ENCODE measurements around the gene RBM3. TPM values are rescaled to one million over a fixed set of nuclear protein-coding genes. Genes with fewer than 3 reads are reported as not detected.
A peak's percentile ranks its signal among the peaks of the same experiment; 100 is the strongest.
"Not testable (repeated sequence)": the region's sequence is repeated elsewhere in the genome, so short reads cannot be mapped to it uniquely, and the experiment has no call there.

The RBM3 gene
- 295 TPM for polyA plus RNA-seq (2012; ENCODE audit: insufficient read depth, insufficient read length)

- DNase-seq (ENCODE audit: low read depth, low spot score): peak; percentile 90
- peak within 1 kb of the TSS; percentile 89 for H3K4me3 ChIP-seq (ENCODE audit: low read length)
These were observed at the start of gene RBM3 for GRCh38 chrX:48574270-48575266. RBM3 (plus strand) TSS chrX:48574484; CDS start chrX:48575181, 697 bp downstream.

- DNase-seq (ENCODE audit: low read depth, low spot score); H3K4me3 ChIP-seq (ENCODE audit: low read length): not testable (repeated sequence)
These were observed 48.4 kb upstream of the RBM3 start for GRCh38 chrX:48525853-48526252.

GRCh38 chrX:48530736-48531135 lies 43.5 kb upstream of the RBM3 start:
- H3K4me3 ChIP-seq (ENCODE audit: low read length): no peak overlapping the region
- DNase-seq (ENCODE audit: low read depth, low spot score): no peak

- no peak overlapping the region for H3K4me3 ChIP-seq (ENCODE audit: low read length)
- DNase-seq (ENCODE audit: low read depth, low spot score): no peak
These were observed 42.8 kb upstream of the RBM3 start for GRCh38 chrX:48531358-48531959.

GRCh38 chrX:48532161-48532560 lies 42.1 kb upstream of the RBM3 start:
- no peak overlapping the region for H3K4me3 ChIP-seq (ENCODE audit: low read length)
- no peak for DNase-seq (ENCODE audit: low read depth, low spot score)

GRCh38 chrX:48533165-48533564 lies 41.1 kb upstream of the RBM3 start:
- DNase-seq (ENCODE audit: low read depth, low spot score): no peak
- no peak overlapping the region for H3K4me3 ChIP-seq (ENCODE audit: low read length)

- peak overlapping the region; percentile 15; the same call in 1 of the 2 replicates for H3K4me3 ChIP-seq (ENCODE audit: low read length)
- no peak for DNase-seq (ENCODE audit: low read depth, low spot score)
These were observed 35.5 kb upstream of the RBM3 start for GRCh38 chrX:48538641-48539344.

GRCh38 chrX:48539345-48540027 lies 34.8 kb upstream of the RBM3 start, which contains the start of gene TBC1D25:
TBC1D25 (plus strand) TSS chrX:48539714; CDS start chrX:48539798, 84 bp downstream.
- DNase-seq (ENCODE audit: low read depth, low spot score): peak; percentile 97

GRCh38 chrX:48540028-48540375 lies 34.3 kb upstream of the RBM3 start:
- peak; percentile 15 for DNase-seq (ENCODE audit: low read depth, low spot score)
- peak overlapping the region; percentile 70 for H3K4me3 ChIP-seq (ENCODE audit: low read length)

More at GRCh38 chrX:48539345-48540027, 34.8 kb upstream of the RBM3 start, which contains the start of gene TBC1D25:
- H3K4me3 ChIP-seq (ENCODE audit: low read length): peak within 1 kb of the TSS; percentile 70

- no peak for DNase-seq (ENCODE audit: low read depth, low spot score)
- peak overlapping the region; percentile 70 for H3K4me3 ChIP-seq (ENCODE audit: low read length)
These were observed 33.8 kb upstream of the RBM3 start for GRCh38 chrX:48540480-48540879.

GRCh38 chrX:48541140-48541814 lies 33.0 kb upstream of the RBM3 start:
- DNase-seq (ENCODE audit: low read depth, low spot score): no peak
- H3K4me3 ChIP-seq (ENCODE audit: low read length): no peak overlapping the region

- no peak overlapping the region for H3K4me3 ChIP-seq (ENCODE audit: low read length)
- no peak for DNase-seq (ENCODE audit: low read depth, low spot score)
These were observed 25.4 kb upstream of the RBM3 start for GRCh38 chrX:48548871-48549270.

GRCh38 chrX:48555731-48556325 lies 18.5 kb upstream of the RBM3 start:
- not testable (repeated sequence) for DNase-seq (ENCODE audit: low read depth, low spot score); H3K4me3 ChIP-seq (ENCODE audit: low read length)

GRCh38 chrX:48558271-48558670 lies 16.0 kb upstream of the RBM3 start:
- DNase-seq (ENCODE audit: low read depth, low spot score): no peak
- H3K4me3 ChIP-seq (ENCODE audit: low read length): no peak overlapping the region

GRCh38 chrX:48559636-48560035 lies 14.6 kb upstream of the RBM3 start:
- no peak for DNase-seq (ENCODE audit: low read depth, low spot score)
- no peak overlapping the region for H3K4me3 ChIP-seq (ENCODE audit: low read length)

- no peak overlapping the region for H3K4me3 ChIP-seq (ENCODE audit: low read length)
- no peak for DNase-seq (ENCODE audit: low read depth, low spot score)
These were observed 14.2 kb upstream of the RBM3 start for GRCh38 chrX:48560056-48560455.

- H3K4me3 ChIP-seq (ENCODE audit: low read length): no peak overlapping the region
- DNase-seq (ENCODE audit: low read depth, low spot score): no peak
These were observed 13.6 kb upstream of the RBM3 start for GRCh38 chrX:48560681-48561080.

- H3K4me3 ChIP-seq (ENCODE audit: low read length): no peak overlapping the region
- no peak for DNase-seq (ENCODE audit: low read depth, low spot score)
These were observed 4.3 kb upstream of the RBM3 start for GRCh38 chrX:48569958-48570357.
